ENCODE data around the gene F11. TPM values are rescaled to one million over a fixed set of nuclear protein-coding genes. Genes with fewer than 3 reads are reported as not detected.

F11 gene
- total and polyA plus RNA-seq, 9 of the 15 experiments (the other 6 are each of a cell fraction or from before 2014, with no cell fraction given) = not detected

DNA sequence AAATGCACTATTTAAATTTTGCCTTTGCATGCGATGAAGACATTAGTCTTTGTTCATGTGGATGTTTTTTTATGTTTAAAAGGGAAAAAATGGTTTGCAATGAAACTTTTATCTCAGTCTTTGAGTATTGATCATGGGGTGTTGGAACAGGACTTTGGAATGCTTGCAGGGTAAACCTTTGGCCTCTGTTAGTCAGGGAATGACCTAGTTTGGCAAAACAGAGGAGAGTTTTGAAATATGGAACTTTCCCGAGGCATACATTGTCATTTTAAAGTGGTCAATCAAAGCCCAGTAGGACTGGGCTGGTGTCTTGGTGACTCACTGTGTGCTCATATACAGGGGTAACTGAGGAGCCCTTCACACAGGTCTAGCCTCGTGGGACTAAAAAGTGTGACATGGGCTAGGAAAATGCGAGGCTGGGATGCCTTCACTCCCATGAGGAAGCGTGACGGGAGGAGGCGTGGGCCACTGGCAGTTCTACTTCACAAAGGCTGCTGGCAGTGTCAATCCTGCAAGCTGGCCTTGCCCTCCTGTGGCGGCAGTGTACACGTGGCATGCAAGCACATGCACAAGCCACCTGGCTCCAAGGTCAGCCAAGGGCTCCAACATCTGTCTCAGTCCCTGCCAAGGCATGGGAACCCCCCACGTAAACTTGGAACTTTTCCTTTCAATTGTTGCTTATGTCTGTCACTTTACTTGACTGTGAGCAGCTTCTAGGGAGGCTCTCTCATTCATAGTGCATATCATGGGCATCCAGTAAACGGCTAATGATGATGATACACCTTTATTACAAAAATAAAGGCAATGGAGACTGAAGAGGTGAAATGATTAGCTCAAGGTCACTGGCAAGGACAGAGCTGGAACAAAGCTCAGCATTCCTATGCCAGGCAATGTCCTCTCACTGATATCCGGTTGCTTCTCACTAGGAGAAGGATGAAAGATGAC, 5.2 kb upstream of the F11 start (continued):
- TF ChIP-seq, protein P1, sequence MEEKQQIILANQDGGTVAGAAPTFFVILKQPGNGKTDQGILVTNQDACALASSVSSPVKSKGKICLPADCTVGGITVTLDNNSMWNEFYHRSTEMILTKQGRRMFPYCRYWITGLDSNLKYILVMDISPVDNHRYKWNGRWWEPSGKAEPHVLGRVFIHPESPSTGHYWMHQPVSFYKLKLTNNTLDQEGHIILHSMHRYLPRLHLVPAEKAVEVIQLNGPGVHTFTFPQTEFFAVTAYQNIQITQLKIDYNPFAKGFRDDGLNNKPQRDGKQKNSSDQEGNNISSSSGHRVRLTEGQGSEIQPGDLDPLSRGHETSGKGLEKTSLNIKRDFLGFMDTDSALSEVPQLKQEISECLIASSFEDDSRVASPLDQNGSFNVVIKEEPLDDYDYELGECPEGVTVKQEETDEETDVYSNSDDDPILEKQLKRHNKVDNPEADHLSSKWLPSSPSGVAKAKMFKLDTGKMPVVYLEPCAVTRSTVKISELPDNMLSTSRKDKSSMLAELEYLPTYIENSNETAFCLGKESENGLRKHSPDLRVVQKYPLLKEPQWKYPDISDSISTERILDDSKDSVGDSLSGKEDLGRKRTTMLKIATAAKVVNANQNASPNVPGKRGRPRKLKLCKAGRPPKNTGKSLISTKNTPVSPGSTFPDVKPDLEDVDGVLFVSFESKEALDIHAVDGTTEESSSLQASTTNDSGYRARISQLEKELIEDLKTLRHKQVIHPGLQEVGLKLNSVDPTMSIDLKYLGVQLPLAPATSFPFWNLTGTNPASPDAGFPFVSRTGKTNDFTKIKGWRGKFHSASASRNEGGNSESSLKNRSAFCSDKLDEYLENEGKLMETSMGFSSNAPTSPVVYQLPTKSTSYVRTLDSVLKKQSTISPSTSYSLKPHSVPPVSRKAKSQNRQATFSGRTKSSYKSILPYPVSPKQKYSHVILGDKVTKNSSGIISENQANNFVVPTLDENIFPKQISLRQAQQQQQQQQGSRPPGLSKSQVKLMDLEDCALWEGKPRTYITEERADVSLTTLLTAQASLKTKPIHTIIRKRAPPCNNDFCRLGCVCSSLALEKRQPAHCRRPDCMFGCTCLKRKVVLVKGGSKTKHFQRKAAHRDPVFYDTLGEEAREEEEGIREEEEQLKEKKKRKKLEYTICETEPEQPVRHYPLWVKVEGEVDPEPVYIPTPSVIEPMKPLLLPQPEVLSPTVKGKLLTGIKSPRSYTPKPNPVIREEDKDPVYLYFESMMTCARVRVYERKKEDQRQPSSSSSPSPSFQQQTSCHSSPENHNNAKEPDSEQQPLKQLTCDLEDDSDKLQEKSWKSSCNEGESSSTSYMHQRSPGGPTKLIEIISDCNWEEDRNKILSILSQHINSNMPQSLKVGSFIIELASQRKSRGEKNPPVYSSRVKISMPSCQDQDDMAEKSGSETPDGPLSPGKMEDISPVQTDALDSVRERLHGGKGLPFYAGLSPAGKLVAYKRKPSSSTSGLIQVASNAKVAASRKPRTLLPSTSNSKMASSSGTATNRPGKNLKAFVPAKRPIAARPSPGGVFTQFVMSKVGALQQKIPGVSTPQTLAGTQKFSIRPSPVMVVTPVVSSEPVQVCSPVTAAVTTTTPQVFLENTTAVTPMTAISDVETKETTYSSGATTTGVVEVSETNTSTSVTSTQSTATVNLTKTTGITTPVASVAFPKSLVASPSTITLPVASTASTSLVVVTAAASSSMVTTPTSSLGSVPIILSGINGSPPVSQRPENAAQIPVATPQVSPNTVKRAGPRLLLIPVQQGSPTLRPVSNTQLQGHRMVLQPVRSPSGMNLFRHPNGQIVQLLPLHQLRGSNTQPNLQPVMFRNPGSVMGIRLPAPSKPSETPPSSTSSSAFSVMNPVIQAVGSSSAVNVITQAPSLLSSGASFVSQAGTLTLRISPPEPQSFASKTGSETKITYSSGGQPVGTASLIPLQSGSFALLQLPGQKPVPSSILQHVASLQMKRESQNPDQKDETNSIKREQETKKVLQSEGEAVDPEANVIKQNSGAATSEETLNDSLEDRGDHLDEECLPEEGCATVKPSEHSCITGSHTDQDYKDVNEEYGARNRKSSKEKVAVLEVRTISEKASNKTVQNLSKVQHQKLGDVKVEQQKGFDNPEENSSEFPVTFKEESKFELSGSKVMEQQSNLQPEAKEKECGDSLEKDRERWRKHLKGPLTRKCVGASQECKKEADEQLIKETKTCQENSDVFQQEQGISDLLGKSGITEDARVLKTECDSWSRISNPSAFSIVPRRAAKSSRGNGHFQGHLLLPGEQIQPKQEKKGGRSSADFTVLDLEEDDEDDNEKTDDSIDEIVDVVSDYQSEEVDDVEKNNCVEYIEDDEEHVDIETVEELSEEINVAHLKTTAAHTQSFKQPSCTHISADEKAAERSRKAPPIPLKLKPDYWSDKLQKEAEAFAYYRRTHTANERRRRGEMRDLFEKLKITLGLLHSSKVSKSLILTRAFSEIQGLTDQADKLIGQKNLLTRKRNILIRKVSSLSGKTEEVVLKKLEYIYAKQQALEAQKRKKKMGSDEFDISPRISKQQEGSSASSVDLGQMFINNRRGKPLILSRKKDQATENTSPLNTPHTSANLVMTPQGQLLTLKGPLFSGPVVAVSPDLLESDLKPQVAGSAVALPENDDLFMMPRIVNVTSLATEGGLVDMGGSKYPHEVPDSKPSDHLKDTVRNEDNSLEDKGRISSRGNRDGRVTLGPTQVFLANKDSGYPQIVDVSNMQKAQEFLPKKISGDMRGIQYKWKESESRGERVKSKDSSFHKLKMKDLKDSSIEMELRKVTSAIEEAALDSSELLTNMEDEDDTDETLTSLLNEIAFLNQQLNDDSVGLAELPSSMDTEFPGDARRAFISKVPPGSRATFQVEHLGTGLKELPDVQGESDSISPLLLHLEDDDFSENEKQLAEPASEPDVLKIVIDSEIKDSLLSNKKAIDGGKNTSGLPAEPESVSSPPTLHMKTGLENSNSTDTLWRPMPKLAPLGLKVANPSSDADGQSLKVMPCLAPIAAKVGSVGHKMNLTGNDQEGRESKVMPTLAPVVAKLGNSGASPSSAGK (IDR thresholded peaks at IDR 0.05) = no peak
- TF ChIP-seq ZBTB7A (IDR thresholded peaks at IDR 0.05; ENCODE audit: borderline replicate concordance, control insufficient read depth, low read depth, low read length) = no peak
